Suprapubic skin (tissue), 4 donors: ENCODE data around the gene PHRF1.

ENCODE experiments used
- CTCF ChIP-seq, 2 donors: fragments of 200-600 bp in 1 of 2; fragments of 450-650 bp in 1 of 2; sonication (generic) in 1 of 2; IDR thresholded peaks; one replicate each; pipeline ENCODE4 v1.5.1; 2016 to 2019; ENCODE audit warnings: antibody characterized with exemption in 2 of 2, mild to moderate bottlenecking in 1 of 2, moderate library complexity in 1 of 2
- POLR2A ChIP-seq, 2 donors: fragments of 450-650 bp; IDR thresholded peaks; one replicate each; pipeline ENCODE4 v1.6.1; 2017; ENCODE audit warnings: antibody characterized with exemption in 2 of 2, mild to moderate bottlenecking in 2 of 2, moderate library complexity in 2 of 2
- POLR2AphosphoS5 ChIP-seq, 3 donors: sonication (generic); formaldehyde crosslinking; IDR thresholded peaks; one replicate each; pipeline ENCODE4 v1.6.1; 2017; ENCODE audit warnings: antibody characterized with exemption in 3 of 3

- TF ChIP-seq POLR2A (IDR thresholded peaks at IDR 0.05) (no peak), CTCF (IDR thresholded peaks at IDR 0.05) (no peak), POLR2AphosphoS5 (IDR thresholded peaks at IDR 0.05) (no peak)
These were observed 17.1 kb upstream of the PHRF1 start for GRCh38 chr11:559020-559620.
